NCI-H2029 treated with DMSO at 0.1 percent for 48 hours (cell line): ENCODE data around the gene CETN2.
"Not testable (repeated sequence)": the region's sequence is repeated elsewhere in the genome, so short reads cannot be mapped to it uniquely, and the experiment has no call there.

Source experiments
- DNase-seq: peaks from one replicate; lab custom pipeline; 2025; lab: John Stamatoyannopoulos, UW

The CETN2 gene

DNA sequence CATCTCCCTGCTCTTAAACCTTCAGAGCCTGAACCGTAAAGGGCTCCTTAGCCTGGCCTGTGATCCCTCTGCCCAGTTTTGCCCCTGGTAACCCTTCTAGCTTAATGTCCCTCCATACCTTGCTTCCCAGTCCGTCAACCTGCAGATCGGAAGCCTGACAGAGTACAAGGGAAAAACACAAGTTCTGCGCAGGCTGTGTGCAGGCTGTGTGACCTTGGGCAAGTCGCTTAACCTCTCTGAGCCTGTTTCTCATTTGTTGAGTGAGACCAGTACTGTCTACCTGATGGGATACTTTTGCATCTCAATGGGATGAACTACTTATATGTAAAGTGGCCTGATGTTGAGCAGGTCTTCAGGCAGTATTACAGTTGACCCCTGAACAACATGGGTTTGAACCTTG, 2.0 kb upstream of the CETN2 start:
- no peak for DNase-seq

GRCh38 chrX:152831391-152831790, 834 bp upstream of the CETN2 start:
- DNase-seq = no peak

GRCh38 chrX:152824841-152825374, 5.6 kb downstream of the CETN2 start:
- DNase-seq = no peak

DNA sequence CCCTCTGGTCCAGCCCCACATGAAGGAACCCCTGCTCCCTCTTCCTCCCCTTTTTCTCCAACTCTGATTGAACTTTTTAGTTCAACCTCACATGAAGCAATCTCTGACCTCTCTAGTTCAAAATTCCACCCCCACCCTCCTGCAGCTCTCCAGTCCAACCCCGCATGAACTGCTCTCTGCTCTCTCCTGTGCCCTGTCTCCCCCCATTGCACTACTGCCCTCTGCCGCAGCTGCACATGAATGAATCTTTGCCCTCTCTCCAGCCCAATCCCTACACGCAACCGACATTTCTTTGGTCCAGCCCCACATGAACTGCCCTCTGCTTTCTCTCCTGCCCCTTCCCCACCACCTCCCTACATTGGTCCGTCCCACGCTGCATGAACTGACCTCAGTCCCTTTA, 6.9 kb downstream of the CETN2 start:
- DNase-seq = no peak

DNA sequence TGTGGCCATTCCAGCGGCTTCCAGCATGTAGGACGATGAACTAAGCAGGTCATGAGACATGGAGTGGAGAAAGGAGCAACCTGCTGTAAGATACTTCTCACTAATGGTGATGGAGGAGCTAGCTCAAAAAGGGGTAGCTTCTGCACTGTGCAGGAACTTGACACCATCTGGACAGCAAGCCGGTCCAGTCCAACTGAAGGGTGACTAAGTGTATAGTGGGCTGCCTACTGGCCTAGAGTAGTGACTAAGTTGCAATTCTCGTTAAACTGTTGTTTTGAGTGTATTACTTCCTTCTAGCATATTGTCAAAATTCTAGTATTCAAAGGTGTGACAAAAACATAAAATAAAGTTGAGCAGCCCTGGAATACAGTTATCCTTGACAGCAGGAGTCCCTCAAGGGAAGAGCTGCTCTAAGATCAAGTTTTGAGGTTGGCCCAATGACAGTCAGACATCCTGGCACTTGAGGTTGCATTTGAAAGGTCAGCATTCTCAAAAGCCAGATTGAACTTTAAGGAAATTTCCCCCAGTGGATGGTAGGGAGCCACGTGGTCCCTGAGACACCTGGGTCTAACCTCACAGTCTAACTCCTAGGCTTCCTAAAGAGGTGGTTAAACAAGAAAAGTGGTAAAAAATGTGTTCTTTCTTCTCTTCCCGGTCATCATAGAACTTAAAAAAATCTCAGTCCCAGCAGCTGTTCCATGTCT, 8.0 kb downstream of the CETN2 start:
- no peak for DNase-seq

- no peak for DNase-seq
These were observed 9.3 kb downstream of the CETN2 start for GRCh38 chrX:152821145-152821765.

GRCh38 chrX:152819732-152820131, 10.8 kb downstream of the CETN2 start:
- no peak for DNase-seq

GRCh38 chrX:152819266-152819665, 11.3 kb downstream of the CETN2 start:
- no peak for DNase-seq

- no peak for DNase-seq
These were observed 12.2 kb downstream of the CETN2 start for GRCh38 chrX:152818356-152818755.

DNA sequence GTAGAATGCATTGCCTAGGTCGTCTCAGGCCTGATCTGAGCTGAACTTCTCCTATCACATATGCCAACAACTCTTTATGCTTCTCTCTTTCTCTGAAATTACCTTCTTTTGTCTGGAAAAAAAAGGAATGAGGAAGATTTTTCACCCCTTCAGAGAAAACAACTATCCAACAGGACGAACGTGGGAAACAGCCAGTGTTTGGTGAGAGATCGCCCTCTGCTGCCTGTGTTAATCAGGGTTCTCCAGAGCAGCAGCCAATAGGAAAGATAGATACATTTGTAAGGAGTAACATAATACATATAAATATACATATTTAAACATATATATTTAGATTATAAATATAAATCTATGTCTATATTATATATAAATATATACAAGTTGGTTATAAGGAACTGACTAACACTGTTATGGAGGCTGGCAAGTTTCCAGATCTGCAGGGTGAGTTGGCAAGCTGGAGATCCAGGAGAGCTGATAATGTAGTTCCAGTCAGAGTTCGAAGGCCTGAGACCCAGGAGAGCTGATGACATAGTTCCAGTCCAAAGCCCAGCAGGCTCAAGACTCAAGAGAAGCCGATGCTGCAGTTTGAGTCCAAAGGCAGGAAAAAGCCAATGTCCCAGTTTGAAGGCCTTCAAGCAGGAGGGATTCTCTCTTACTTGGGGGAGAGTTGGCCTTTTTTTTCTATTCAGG, 13.3 kb downstream of the CETN2 start:
- no peak for DNase-seq

- no peak for DNase-seq
These were observed 16.5 kb downstream of the CETN2 start for GRCh38 chrX:152814048-152814447.

- DNase-seq = no peak
These were observed 17.4 kb downstream of the CETN2 start for GRCh38 chrX:152813206-152813605.

GRCh38 chrX:152810403-152810802, 20.2 kb downstream of the CETN2 start:
- DNase-seq = no peak

DNA sequence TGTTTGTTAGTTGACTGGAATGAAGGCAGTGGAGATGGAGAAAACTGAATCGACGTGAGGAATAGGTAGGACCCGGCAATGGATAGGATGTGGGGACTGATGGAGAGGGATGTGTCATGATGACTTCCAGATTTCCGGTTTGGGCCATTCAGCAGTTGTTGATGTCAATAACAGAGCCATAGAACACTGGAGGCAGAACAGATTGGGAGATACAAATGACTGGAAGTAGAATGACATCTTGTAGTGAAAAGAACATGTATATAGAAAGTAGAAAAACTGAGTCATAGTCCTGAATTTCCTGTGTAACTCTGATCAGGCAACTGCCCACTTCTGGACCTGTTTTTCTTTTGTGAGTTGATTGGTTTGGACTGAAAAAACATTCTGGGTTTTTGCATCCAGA, 24.5 kb downstream of the CETN2 start:
- no peak for DNase-seq

DNA sequence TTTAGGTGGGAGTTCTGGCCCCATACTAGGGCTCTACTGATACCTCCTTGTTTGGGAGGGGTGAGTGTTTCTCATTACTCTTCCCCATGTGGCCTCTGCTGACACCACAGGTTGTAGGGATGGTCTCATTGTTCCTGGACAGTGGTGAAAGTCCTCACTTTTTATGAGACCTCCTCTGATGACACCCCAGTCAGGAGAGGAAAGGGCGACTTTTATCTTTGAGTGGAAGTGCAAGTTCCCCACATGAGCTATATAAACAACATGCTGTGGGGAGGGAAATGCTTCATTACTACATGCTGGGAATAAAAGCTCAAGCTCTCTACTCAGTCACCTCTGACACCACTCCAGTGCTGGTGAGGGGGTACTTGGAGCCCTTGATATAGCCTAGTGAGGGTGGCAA, 31.6 kb downstream of the CETN2 start:
- DNase-seq = no peak

GRCh38 chrX:152787062-152787461, 43.5 kb downstream of the CETN2 start:
- DNase-seq = not testable (repeated sequence)
